Measurements from ENCODE around the gene APOC4.

- TF ChIP-seq HMGXB4 (CRISPR knock-in tag; IDR thresholded peaks at IDR 0.05) (no peak), ZNF281 (CRISPR knock-in tag; IDR thresholded peaks at IDR 0.05) (no peak), ETV6 (CRISPR knock-in tag; IDR thresholded peaks at IDR 0.05) (no peak)
These were observed 17.8 kb upstream of the APOC4 start for GRCh38 chr19:44924243-44924725.
